ENCODE measurements around the gene B3GALNT2.

DNA sequence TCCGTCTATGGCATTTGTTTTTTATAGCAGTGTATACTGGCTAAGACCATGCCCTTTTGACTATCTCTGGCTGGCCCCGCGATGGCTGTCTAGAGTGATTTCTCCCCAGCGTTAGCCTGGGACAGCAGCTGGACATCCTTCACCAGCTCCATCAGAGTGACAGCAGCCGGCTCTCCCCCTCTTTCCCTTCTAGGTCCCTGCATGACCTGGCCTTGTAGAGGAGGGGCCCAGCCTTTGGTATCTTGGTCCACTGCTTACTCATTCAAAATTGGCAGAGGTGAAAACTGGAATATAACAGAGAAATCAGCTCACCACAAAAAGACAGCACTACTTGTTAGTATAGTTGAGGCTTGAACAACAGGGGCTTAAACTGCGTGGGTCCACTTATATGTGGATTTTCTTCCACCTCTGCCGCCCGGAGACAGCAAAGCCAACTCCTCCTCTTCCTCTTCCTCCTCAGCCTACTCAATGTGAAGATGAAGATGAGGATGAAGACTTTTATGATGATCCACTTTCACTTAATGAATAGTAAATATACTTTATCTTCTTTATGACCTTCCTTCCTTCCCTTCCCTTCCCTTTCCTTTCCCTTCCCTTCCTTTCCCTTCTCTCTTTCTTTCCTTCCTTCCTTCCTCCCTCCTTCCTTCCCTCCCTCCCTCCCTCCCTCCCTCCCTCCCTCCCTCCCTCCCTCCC lies 29.4 kb upstream of the B3GALNT2 start:
- TF ChIP-seq CTCF (IDR thresholded peaks at IDR 0.05) (no peak), POLR2AphosphoS5 (IDR thresholded peaks at IDR 0.05) (no peak)

Measured in upper lobe of left lung (tissue), 4 donors.